ENCODE measurements around the gene TTC7B. TPM values are rescaled to one million over a fixed set of nuclear protein-coding genes. Genes with fewer than 3 reads are reported as not detected.

TTC7B gene
- total and polyA plus RNA-seq, 2 of the 8 experiments (the other 6 are each of a cell fraction or from before 2014, with no cell fraction given): 23.7 to 34.0 TPM

DNA sequence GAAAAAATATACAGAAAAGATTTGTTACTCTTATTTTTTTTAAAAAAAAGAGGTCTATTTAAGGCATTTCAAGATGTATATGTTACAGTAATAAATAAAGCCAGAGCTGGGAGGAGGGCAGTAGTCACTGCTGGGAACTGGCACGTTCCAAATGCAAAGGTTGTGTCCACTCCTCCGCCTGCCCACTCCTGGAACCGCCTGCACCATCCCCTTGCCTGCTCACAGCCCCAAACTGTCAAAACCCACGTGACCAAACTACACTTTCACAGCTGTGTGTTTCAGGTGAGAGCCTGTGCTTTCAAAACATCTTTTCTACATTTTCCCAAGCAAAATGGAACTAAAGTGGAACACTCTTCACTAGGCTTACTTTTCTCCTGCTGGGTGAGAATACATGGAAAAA lies 160.4 kb downstream of the TTC7B start (continued):
- TF ChIP-seq, protein P1, sequence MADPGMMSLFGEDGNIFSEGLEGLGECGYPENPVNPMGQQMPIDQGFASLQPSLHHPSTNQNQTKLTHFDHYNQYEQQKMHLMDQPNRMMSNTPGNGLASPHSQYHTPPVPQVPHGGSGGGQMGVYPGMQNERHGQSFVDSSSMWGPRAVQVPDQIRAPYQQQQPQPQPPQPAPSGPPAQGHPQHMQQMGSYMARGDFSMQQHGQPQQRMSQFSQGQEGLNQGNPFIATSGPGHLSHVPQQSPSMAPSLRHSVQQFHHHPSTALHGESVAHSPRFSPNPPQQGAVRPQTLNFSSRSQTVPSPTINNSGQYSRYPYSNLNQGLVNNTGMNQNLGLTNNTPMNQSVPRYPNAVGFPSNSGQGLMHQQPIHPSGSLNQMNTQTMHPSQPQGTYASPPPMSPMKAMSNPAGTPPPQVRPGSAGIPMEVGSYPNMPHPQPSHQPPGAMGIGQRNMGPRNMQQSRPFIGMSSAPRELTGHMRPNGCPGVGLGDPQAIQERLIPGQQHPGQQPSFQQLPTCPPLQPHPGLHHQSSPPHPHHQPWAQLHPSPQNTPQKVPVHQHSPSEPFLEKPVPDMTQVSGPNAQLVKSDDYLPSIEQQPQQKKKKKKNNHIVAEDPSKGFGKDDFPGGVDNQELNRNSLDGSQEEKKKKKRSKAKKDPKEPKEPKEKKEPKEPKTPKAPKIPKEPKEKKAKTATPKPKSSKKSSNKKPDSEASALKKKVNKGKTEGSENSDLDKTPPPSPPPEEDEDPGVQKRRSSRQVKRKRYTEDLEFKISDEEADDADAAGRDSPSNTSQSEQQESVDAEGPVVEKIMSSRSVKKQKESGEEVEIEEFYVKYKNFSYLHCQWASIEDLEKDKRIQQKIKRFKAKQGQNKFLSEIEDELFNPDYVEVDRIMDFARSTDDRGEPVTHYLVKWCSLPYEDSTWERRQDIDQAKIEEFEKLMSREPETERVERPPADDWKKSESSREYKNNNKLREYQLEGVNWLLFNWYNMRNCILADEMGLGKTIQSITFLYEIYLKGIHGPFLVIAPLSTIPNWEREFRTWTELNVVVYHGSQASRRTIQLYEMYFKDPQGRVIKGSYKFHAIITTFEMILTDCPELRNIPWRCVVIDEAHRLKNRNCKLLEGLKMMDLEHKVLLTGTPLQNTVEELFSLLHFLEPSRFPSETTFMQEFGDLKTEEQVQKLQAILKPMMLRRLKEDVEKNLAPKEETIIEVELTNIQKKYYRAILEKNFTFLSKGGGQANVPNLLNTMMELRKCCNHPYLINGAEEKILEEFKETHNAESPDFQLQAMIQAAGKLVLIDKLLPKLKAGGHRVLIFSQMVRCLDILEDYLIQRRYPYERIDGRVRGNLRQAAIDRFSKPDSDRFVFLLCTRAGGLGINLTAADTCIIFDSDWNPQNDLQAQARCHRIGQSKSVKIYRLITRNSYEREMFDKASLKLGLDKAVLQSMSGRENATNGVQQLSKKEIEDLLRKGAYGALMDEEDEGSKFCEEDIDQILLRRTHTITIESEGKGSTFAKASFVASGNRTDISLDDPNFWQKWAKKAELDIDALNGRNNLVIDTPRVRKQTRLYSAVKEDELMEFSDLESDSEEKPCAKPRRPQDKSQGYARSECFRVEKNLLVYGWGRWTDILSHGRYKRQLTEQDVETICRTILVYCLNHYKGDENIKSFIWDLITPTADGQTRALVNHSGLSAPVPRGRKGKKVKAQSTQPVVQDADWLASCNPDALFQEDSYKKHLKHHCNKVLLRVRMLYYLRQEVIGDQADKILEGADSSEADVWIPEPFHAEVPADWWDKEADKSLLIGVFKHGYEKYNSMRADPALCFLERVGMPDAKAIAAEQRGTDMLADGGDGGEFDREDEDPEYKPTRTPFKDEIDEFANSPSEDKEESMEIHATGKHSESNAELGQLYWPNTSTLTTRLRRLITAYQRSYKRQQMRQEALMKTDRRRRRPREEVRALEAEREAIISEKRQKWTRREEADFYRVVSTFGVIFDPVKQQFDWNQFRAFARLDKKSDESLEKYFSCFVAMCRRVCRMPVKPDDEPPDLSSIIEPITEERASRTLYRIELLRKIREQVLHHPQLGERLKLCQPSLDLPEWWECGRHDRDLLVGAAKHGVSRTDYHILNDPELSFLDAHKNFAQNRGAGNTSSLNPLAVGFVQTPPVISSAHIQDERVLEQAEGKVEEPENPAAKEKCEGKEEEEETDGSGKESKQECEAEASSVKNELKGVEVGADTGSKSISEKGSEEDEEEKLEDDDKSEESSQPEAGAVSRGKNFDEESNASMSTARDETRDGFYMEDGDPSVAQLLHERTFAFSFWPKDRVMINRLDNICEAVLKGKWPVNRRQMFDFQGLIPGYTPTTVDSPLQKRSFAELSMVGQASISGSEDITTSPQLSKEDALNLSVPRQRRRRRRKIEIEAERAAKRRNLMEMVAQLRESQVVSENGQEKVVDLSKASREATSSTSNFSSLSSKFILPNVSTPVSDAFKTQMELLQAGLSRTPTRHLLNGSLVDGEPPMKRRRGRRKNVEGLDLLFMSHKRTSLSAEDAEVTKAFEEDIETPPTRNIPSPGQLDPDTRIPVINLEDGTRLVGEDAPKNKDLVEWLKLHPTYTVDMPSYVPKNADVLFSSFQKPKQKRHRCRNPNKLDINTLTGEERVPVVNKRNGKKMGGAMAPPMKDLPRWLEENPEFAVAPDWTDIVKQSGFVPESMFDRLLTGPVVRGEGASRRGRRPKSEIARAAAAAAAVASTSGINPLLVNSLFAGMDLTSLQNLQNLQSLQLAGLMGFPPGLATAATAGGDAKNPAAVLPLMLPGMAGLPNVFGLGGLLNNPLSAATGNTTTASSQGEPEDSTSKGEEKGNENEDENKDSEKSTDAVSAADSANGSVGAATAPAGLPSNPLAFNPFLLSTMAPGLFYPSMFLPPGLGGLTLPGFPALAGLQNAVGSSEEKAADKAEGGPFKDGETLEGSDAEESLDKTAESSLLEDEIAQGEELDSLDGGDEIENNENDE (IDR thresholded peaks at IDR 0.05; ENCODE audit: insufficient replicate concordance, low read length): no peak
- TF ChIP-seq SP4 (IDR thresholded peaks at IDR 0.05; ENCODE audit: low read length) (no peak), GABPA (IDR thresholded peaks at IDR 0.05; ENCODE audit: borderline replicate concordance, insufficient read depth, low read length) (no peak), SIRT6 (IDR thresholded peaks at IDR 0.05; ENCODE audit: low read length) (no peak), SUZ12 (IDR thresholded peaks at IDR 0.05; ENCODE audit: low read length) (no peak), KDM1A (IDR thresholded peaks at IDR 0.05; ENCODE audit: borderline replicate concordance, low read length) (no peak), EP300 (IDR thresholded peaks at IDR 0.05; ENCODE audit: borderline replicate concordance in 1 of 2, low read depth in 2 of 2, low read length in 2 of 2) (no peak), PHF8 (conservative IDR thresholded peaks at IDR 0.05; ENCODE audit: low read depth, low read length) (no peak), TCF12 (IDR thresholded peaks at IDR 0.05; ENCODE audit: low read depth, low read length) (no peak), YY1 (IDR thresholded peaks at IDR 0.05; ENCODE audit: low read depth, low read length) (no peak)
- TF ChIP-seq, protein P2, sequence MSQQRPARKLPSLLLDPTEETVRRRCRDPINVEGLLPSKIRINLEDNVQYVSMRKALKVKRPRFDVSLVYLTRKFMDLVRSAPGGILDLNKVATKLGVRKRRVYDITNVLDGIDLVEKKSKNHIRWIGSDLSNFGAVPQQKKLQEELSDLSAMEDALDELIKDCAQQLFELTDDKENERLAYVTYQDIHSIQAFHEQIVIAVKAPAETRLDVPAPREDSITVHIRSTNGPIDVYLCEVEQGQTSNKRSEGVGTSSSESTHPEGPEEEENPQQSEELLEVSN (IDR thresholded peaks at IDR 0.05): no peak
